Type B pancreatic cell (in vitro differentiated cells): ENCODE measurements around the gene DCAF4. TPM values are rescaled to one million over a fixed set of nuclear protein-coding genes. Genes with fewer than 3 reads are reported as not detected.

Source experiments
- DNase-seq: peaks from one replicate; pipeline ENCODE4 v3.0.0; 2021; ENCODE audit warnings: mixed read lengths; ENCODE audit not compliant: unreplicated experiment; ENCODE audit errors: extremely low spot score
- H3K27ac Mint-ChIP-seq: 2 replicates; pipeline ENCODE4 v1.8.0; 2021; ENCODE audit warnings: mild to moderate bottlenecking, mixed read lengths
- H3K27me3 Mint-ChIP-seq: 2 replicates; pipeline ENCODE4 v1.8.0; 2021; ENCODE audit warnings: mixed read lengths
- H3K36me3 Mint-ChIP-seq: 2 replicates; pipeline ENCODE4 v1.8.0; 2021; ENCODE audit warnings: mixed read lengths
- H3K4me1 Mint-ChIP-seq: one replicate; pipeline ENCODE4 v1.8.0; 2021; ENCODE audit warnings: mixed read lengths; ENCODE audit not compliant: unreplicated experiment
- H3K4me3 Mint-ChIP-seq: 2 replicates; pipeline ENCODE4 v1.8.0; 2021; ENCODE audit warnings: mild to moderate bottlenecking, mixed read lengths
- H3K9me3 Mint-ChIP-seq: 2 replicates; pipeline ENCODE4 v1.8.0; 2021; ENCODE audit warnings: mixed read lengths
- total RNA-seq: library from RNA; stranded (reverse); gene quantifications from 2 replicates; pipeline ENCODE4 v1.2.1, GENCODE V29; 2021; ENCODE audit warnings: low replicate concordance
- TF ChIP-seq, protein P1 (sequence below): fragments of 200-600 bp; sonication (generic); conservative IDR thresholded peaks from 2 replicates; pipeline ENCODE4 v1.5.0; 2021; ENCODE audit warnings: antibody characterized with exemption, mild to moderate bottlenecking

DCAF4 gene
- total RNA-seq, 1 donor from 2014 or later: 17.9 TPM

- no peak overlapping the region for H3K4me3 Mint-ChIP-seq
- no peak for DNase-seq
- H3K36me3 Mint-ChIP-seq: peaks cover 11% of the 10 kb centered on the region
- H3K27me3 Mint-ChIP-seq: no peaks in the 10 kb centered on the region
- H3K27ac Mint-ChIP-seq: no peak overlapping the region
- H3K4me1 Mint-ChIP-seq: no peaks in the 10 kb centered on the region
- no peaks in the 10 kb centered on the region for H3K9me3 Mint-ChIP-seq
- TF ChIP-seq, protein P1, sequence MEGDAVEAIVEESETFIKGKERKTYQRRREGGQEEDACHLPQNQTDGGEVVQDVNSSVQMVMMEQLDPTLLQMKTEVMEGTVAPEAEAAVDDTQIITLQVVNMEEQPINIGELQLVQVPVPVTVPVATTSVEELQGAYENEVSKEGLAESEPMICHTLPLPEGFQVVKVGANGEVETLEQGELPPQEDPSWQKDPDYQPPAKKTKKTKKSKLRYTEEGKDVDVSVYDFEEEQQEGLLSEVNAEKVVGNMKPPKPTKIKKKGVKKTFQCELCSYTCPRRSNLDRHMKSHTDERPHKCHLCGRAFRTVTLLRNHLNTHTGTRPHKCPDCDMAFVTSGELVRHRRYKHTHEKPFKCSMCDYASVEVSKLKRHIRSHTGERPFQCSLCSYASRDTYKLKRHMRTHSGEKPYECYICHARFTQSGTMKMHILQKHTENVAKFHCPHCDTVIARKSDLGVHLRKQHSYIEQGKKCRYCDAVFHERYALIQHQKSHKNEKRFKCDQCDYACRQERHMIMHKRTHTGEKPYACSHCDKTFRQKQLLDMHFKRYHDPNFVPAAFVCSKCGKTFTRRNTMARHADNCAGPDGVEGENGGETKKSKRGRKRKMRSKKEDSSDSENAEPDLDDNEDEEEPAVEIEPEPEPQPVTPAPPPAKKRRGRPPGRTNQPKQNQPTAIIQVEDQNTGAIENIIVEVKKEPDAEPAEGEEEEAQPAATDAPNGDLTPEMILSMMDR: no peak
Measured at GRCh38 chr14:73008501-73008900, 82.2 kb downstream of the DCAF4 start.

Other genes starting within 250 kb of the DCAF4 start
- gene DPF3, start 32.4 kb upstream of the DCAF4 start, total RNA-seq: 4.5 and 5.8 TPM in 2 replicates
- 18.6 and 19.7 TPM in 2 replicates for gene ZFYVE1, start 100.6 kb downstream of the DCAF4 start, total RNA-seq
- 77.9 and 94.6 TPM in 2 replicates for gene RBM25, start 132.1 kb downstream of the DCAF4 start, total RNA-seq
- 58.9 and 76.4 TPM in 2 replicates for gene PSEN1, start 210.0 kb downstream of the DCAF4 start, total RNA-seq